ENCODE measurements around the gene GAL3ST2. TPM values are rescaled to one million over a fixed set of nuclear protein-coding genes. Genes with fewer than 3 reads are reported as not detected.

Gene GAL3ST2
- under 1 TPM in 1 of 4 donors, not detected in 3; 0.16 TPM for total RNA-seq
- under 1 TPM in 1 of 3 donors, not detected in 2; 0.14 TPM for polyA plus RNA-seq
- long read RNA-seq, donor 1: 0 reads
- long read RNA-seq, donor 2: 0 reads

DNA sequence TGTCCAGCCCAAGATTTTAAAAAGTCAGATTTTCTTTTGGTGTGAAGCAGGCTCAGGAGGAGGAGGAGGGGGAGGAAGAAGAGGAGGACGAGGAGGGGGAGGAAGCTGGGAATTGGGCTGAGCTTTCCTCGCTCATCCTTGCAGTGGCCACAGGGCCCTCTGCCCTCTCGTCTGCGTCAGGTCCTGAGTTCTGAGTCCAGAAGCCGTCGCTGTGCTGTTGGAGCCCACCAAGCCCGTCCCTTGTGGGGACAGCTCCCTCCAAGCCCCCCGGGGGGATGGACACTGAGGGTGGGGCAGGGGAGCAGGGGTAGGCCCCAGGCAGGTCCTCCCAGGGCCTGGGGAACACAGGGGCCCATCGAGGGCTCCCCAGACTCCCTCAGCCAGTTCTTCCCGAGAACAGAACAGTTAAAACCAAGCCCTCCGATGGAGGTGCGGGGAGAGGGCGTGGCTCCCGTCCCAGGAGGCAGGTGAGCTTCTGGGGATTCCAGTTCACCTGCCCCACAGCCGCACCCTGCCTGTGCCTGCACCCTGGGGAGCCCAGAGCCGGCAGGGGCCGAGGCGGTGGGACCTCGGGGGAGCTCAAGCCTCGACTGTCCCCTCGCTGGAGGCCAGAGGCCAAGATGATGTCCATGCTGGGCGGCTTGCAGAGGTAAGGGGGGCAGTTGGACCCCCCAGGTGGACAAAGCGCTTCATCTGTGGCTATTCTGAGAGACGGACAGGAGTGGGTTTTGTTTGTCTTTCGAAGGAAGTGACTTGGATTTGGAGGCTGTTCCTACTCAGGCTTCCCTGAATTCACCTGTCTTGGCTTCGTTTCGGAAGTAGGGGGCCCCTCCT, at the start of gene GAL3ST2:
Gene GAL3ST2 (plus strand): TSS at position 487 of the 834 bp plus-strand sequence. CDS start 134 bp downstream, at position 621.
- peaks cover 2% of the 10 kb centered on the region for H3K4me1 ChIP-seq
- H3K9me3 ChIP-seq: no peaks in the 10 kb centered on the region
- ATAC-seq: no peak
- no peak within 1 kb of the TSS for H3K4me3 ChIP-seq
- no peaks in the 10 kb centered on the region for H3K36me3 ChIP-seq (ENCODE audit: insufficient read depth in 1 of 2, low read depth in 1 of 2)
- no peak within 1 kb of the TSS for H3K27ac ChIP-seq
- intact Hi-C loops (cut with DNase I): no loop called here
- DNase-seq: no peak
- TF ChIP-seq, protein P1, sequence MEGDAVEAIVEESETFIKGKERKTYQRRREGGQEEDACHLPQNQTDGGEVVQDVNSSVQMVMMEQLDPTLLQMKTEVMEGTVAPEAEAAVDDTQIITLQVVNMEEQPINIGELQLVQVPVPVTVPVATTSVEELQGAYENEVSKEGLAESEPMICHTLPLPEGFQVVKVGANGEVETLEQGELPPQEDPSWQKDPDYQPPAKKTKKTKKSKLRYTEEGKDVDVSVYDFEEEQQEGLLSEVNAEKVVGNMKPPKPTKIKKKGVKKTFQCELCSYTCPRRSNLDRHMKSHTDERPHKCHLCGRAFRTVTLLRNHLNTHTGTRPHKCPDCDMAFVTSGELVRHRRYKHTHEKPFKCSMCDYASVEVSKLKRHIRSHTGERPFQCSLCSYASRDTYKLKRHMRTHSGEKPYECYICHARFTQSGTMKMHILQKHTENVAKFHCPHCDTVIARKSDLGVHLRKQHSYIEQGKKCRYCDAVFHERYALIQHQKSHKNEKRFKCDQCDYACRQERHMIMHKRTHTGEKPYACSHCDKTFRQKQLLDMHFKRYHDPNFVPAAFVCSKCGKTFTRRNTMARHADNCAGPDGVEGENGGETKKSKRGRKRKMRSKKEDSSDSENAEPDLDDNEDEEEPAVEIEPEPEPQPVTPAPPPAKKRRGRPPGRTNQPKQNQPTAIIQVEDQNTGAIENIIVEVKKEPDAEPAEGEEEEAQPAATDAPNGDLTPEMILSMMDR (IDR thresholded peaks at IDR 0.05): no peak
- 79 to 85% (median 81%) methylated on average over 27 of the region's 27 CpGs for WGBS, 3 donors
- H3K27me3 ChIP-seq (ENCODE audit: insufficient read depth in 3 of 3, low read length in 2 of 3): peaks cover 0 to 20% (median 4%) of the 10 kb centered on the region in 3 donors

- ATAC-seq (peak in 3 of 4 donors; percentile 3 to 9 (median 5)), DNase-seq (no peak)
- intact Hi-C loops (cut with DNase I): no loop called here
- peak overlapping the region; percentile 94 for H3K27ac ChIP-seq
- no peaks in the 10 kb centered on the region for H3K9me3 ChIP-seq
- peaks cover 0 to 35% of the 10 kb centered on the region in 2 donors for H3K36me3 ChIP-seq (ENCODE audit: insufficient read depth in 1 of 2, low read depth in 1 of 2)
- WGBS, 3 donors: 46 to 57% (median 56%) methylated on average over 8 of the region's 8 CpGs
- TF ChIP-seq, protein P1 (IDR thresholded peaks at IDR 0.05): no peak
- H3K4me3 ChIP-seq: peak overlapping the region; percentile 28
- peaks cover 16% of the 10 kb centered on the region for H3K4me1 ChIP-seq
- H3K27me3 ChIP-seq (ENCODE audit: insufficient read depth in 3 of 3, low read length in 2 of 3): no peaks in the 10 kb centered on the region
These were observed 48.6 kb upstream of the GAL3ST2 start for GRCh38 chr2:241728000-241728399.

DNA sequence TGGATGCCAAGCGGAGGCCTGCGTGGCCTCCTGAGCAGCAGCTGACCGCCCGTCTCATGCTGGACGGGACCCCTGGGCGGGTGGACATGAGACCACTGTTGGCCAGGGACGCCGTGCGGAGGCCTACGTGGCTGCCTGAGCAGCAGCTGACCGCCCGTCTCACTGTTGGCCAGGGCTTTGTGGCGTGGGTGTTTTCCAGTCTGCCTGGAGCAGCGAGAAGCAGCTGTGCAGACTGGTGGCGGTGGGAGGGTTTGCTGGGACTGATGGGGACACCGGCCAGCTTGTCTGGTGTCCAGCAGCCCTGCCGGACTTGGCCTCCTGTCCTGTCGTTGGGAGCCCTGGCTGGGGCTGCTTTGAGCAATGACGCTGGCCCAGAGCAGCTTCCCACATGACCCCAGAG, 48.0 kb upstream of the GAL3ST2 start:
- ATAC-seq: peak; percentile 93 to 98 (median 95)
- Histone ChIP-seq H3K27me3 (ENCODE audit: insufficient read depth in 3 of 3, low read length in 2 of 3) (no peaks in the 10 kb centered on the region), H3K9me3 (no peaks in the 10 kb centered on the region), H3K4me3 (peak overlapping the region; percentile 28), H3K36me3 (ENCODE audit: insufficient read depth in 1 of 2, low read depth in 1 of 2) (peaks cover 0 to 29% of the 10 kb centered on the region in 2 donors), H3K27ac (peak overlapping the region; percentile 94), H3K4me1 (peaks cover 16% of the 10 kb centered on the region)
- DNase-seq: peak; percentile 85 to 90
- TF ChIP-seq, protein P1 (IDR thresholded peaks at IDR 0.05): no peak
- WGBS, 3 donors: 21 to 49% (median 34%) methylated on average over 19 of the region's 19 CpGs
- intact Hi-C loops (cut with DNase I): no loop called here

- Histone ChIP-seq H3K27ac (peak overlapping the region; percentile 94), H3K4me1 (peaks cover 20% of the 10 kb centered on the region), H3K4me3 (no peak overlapping the region), H3K9me3 (no peaks in the 10 kb centered on the region), H3K27me3 (ENCODE audit: insufficient read depth in 3 of 3, low read length in 2 of 3) (no peaks in the 10 kb centered on the region), H3K36me3 (ENCODE audit: insufficient read depth in 1 of 2, low read depth in 1 of 2) (peaks cover 0 to 17% of the 10 kb centered on the region in 2 donors)
- no peak for DNase-seq
- WGBS, 3 donors: 86 to 93% (median 88%) methylated on average over 6 of the region's 6 CpGs
- intact Hi-C loops (cut with DNase I): loop anchor here (5.0 to 10.0 kb wide), 3 partner anchors 43 to 875 kb away; partner anchors contain the start of gene DTYMK (in 1 of the 2)
- ATAC-seq: no peak
- TF ChIP-seq, protein P1 (IDR thresholded peaks at IDR 0.05): no peak
These were observed 46.8 kb upstream of the GAL3ST2 start for GRCh38 chr2:241729868-241730267.

All from psoas muscle (tissue), 8 donors.